ENCODE measurements around the gene CST9L.

DNA sequence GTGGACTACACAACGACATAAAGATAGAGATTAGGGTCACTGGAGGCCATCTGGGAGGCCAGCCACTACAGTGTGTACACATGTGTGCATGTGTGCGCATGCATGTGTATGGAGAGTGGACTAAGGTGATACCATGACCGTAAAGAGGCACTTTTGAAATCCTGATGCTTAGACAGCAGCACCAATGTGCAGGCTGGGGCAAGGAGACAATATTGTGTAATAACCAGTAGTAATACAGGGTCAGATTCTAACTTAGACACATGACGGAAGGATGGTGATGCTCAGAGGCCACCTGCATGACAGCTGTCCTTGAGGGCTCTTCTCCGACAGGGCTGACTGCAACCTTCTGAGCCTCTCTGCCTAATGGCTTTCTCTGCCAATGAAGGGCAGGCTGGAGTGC is 25.5 kb downstream of the CST9L start:
- TF ChIP-seq FOXJ3 (CRISPR knock-in tag; IDR thresholded peaks at IDR 0.05; ENCODE audit: borderline replicate concordance): no peak
- TF ChIP-seq ZFP90 (CRISPR knock-in tag; IDR thresholded peaks at IDR 0.05; ENCODE audit: borderline replicate concordance): no peak
- TF ChIP-seq ELF4 (CRISPR knock-in tag; IDR thresholded peaks at IDR 0.05; ENCODE audit: borderline replicate concordance): no peak
- no peak for TF ChIP-seq SIN3A (IDR thresholded peaks at IDR 0.05; ENCODE audit: borderline replicate concordance, low read depth, low read length)
- no peak for TF ChIP-seq IRX3 (CRISPR knock-in tag; IDR thresholded peaks at IDR 0.05; ENCODE audit: borderline replicate concordance, low read depth)
- TF ChIP-seq TCF7 (IDR thresholded peaks at IDR 0.05; ENCODE audit: low read depth): no peak
- TF ChIP-seq, protein P1, sequence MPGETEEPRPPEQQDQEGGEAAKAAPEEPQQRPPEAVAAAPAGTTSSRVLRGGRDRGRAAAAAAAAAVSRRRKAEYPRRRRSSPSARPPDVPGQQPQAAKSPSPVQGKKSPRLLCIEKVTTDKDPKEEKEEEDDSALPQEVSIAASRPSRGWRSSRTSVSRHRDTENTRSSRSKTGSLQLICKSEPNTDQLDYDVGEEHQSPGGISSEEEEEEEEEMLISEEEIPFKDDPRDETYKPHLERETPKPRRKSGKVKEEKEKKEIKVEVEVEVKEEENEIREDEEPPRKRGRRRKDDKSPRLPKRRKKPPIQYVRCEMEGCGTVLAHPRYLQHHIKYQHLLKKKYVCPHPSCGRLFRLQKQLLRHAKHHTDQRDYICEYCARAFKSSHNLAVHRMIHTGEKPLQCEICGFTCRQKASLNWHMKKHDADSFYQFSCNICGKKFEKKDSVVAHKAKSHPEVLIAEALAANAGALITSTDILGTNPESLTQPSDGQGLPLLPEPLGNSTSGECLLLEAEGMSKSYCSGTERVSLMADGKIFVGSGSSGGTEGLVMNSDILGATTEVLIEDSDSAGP (CRISPR knock-in tag; IDR thresholded peaks at IDR 0.05; ENCODE audit: borderline replicate concordance): no peak
- TF ChIP-seq POLR2AphosphoS5 (IDR thresholded peaks at IDR 0.05; ENCODE audit: low read depth, low read length): no peak
- TF ChIP-seq ATF2 (CRISPR knock-in tag; IDR thresholded peaks at IDR 0.05): no peak
- TF ChIP-seq NFE2 (CRISPR knock-in tag; IDR thresholded peaks at IDR 0.05): no peak
